ENCODE results near the gene B3GALNT1.

- TF ChIP-seq CTCF (IDR thresholded peaks at IDR 0.05) (no peak), POLR2A (IDR thresholded peaks at IDR 0.05) (no peak)
These were observed 54.2 kb downstream of the B3GALNT1 start for GRCh38 chr3:161050935-161051334.
